GM12864 (cell line): ENCODE data around the gene TRAF3.

Experiments
- DNase-seq: peaks from one replicate; pipeline ENCODE4 v3.0.0-alpha.2; 2011; ENCODE audit warnings: low read depth
- H3K4me3 ChIP-seq: 2 replicates; pipeline ENCODE4 v1.5.1; 2011; ENCODE audit warnings: mild to moderate bottlenecking, low read depth, low read length, control low read depth
- TF ChIP-seq, protein P1 (sequence below): IDR thresholded peaks from 2 replicates; pipeline ENCODE4 v1.5.1; 2011; ENCODE audit warnings: low read depth, mild to moderate bottlenecking, moderate library complexity, low read length, control low read depth, inconsistent platforms; ENCODE audit errors: missing control alignments

TRAF3 gene

DNA sequence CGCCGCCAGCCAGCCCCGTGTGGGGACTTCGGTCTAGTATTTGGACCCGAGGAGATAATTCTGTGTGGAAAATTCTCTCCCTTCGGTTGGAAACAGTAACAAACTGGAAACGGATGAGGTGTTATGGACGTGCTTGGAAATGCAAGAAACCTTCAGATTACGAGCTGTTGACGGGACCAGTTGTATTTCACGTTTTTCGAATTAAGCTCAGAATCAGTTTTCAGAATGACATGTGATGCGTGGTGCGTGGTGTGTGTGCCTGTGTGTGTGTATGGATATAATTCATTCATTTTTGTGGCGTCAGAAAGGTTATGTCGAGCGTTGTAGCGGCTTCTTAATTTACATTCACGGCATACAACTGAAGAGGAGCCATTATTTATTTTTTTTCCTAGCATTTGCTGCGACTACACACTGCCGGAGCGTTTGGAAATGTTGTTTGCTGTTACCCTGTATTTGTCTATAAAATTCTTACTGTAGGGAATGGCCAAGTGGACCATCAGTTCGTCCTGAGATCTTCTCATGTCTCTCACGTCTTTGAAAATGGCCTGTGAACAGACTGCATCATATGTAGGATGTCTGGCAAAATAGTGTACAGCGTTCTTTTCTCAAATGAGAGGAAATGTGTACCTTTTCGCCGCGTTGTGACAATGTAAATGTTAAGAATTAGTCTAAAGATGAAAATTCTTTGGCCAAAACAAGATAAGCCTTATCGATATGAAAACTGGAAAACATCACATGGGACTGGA, 1.3 kb downstream of the TRAF3 start:
- no peak for DNase-seq
- TF ChIP-seq, protein P1, sequence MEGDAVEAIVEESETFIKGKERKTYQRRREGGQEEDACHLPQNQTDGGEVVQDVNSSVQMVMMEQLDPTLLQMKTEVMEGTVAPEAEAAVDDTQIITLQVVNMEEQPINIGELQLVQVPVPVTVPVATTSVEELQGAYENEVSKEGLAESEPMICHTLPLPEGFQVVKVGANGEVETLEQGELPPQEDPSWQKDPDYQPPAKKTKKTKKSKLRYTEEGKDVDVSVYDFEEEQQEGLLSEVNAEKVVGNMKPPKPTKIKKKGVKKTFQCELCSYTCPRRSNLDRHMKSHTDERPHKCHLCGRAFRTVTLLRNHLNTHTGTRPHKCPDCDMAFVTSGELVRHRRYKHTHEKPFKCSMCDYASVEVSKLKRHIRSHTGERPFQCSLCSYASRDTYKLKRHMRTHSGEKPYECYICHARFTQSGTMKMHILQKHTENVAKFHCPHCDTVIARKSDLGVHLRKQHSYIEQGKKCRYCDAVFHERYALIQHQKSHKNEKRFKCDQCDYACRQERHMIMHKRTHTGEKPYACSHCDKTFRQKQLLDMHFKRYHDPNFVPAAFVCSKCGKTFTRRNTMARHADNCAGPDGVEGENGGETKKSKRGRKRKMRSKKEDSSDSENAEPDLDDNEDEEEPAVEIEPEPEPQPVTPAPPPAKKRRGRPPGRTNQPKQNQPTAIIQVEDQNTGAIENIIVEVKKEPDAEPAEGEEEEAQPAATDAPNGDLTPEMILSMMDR = no peak

DNA sequence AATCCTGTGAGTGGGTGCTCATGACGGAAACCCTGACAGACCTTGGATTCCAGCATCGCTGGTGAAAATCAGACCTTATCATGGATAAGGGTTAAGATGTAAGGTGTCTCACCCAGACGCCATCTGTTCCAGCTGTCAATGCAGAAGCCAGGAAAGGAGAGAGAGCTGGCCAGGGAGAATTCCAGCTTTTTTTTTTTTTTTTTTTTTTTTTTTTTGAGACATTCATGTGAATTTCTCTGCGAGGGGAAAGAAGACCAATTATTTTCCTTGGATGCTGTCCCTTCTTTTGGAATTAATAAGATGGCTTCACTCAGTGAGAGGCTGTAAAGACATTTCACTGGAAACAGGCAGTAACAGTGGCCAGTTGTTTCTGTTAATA, 1.8 kb downstream of the TRAF3 start:
- TF ChIP-seq, protein P1 = no peak
- DNase-seq = no peak
- H3K4me3 ChIP-seq = peak overlapping the region; percentile 65

More for the DNA sequence above, 1.3 kb downstream of the TRAF3 start:
- peak overlapping the region; percentile 65 for H3K4me3 ChIP-seq

DNA sequence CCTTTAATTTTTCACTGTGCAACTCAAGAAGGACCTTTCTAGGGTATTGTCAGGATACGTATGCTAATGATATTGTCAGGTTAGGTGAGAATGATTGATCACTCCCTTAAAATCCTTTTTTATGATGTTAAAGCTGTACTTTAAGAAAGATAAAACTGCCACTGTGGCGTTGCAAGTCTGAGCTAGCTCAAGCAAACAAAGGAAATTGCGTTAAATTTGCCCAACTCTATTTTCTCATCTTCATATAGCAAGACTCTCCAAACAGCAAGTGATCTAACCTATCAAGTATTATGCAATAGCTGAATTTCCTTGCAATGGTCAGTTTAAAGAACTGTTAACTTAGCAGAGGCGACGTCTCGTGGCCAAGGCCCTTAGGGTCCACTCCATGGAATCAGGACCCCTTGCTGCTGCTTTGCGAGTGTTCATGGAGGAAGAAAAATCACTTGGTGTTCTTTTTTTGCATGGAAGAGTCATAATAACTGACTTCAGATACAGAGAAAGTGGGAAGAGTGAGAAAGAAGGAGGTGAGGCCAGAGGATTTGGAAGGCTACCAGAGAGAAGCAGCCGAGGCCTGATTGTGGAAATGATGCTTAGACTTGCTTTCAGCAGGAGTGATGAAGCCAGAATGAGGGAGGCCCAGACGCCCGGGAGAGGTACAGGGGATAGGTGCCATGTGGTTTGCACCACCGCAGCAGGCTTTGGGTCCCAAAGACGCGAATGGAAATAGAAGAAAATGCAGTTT, 2.5 kb downstream of the TRAF3 start:
- peak overlapping the region; percentile 65 for H3K4me3 ChIP-seq
- DNase-seq = no peak
- TF ChIP-seq, protein P1 = no peak

DNA sequence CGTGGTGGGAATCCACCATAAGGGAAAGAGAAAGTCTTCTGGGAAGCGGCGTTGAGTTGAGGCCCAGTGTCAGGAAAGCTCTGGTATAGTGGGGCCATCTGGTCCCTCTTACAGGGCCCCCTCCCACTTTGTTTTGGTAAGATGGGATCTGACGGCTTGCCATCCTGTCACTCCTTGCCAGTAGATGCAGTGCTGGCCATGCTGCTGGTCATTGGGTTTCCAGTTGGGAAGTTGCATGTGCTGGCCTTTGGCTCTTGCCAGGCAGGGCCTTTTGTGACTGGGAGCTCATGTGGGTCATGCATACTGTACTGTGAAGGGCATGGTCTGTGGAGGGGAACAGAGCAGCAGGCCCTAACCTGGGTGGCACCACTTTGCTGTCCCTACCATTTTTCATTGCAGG, 3.8 kb downstream of the TRAF3 start:
- H3K4me3 ChIP-seq = peak overlapping the region; percentile 65
- DNase-seq = no peak
- TF ChIP-seq, protein P1 = no peak

DNA sequence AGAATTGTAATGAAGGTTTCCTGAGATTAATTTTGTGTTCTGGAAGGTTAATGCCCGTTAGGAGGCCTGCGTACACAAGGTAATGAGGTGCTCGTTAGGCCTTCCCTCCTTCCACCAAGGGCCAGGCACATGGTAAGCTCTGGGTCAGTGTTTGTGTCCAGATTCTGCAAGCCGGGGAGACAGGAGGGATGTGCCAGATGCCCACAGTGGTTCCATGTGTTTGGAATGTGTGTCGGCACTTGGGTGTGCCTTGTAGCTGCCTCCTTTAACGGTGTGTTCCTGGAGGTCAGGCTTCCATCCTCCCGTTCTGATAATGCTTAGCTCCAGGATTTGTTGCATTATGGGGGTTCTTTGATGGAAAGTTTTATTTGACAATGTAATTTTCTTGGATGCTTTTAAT, 5.7 kb downstream of the TRAF3 start:
- TF ChIP-seq, protein P1 = no peak
- peak overlapping the region; percentile 37 for H3K4me3 ChIP-seq
- DNase-seq = no peak

DNA sequence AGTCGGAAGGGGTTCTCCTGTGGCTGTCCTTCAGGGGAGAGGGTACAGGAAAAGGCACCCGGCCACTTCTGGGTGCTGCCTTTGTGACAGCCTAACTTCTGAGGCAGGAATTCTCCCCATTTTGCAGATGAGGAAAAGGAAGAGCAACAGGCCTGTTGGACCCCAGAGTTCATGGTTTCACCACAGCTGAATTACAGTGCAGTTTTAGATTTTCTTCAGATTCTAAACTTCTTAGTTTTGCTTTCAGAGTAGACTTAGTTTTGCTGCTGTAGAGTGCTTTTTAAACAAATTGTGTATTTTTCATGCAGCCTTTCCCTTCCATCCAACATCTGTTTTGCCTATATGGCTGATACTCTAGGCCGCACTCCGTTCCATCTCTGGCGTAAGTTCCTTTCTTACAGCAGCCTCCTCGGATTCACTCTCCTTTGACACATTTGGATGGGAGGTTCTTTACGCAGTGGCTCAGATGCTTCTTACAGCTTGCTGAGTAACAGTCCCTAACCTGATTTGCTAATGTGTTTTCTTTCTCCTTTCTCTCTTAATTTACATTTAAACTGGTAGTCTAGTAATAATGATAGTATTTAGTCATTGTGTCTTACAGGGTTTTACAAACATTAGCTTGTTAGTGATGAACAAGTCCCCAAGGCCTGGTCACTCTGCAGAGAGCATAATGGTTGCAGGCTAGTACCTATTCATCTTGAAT, 7.8 kb downstream of the TRAF3 start:
- no peak for DNase-seq
- peak overlapping the region; percentile 51 for H3K4me3 ChIP-seq
- TF ChIP-seq, protein P1 = no peak
